AG08396 (cell line): ENCODE measurements around the gene CAD.
"Not testable (repeated sequence)": the region's sequence is repeated elsewhere in the genome, so short reads cannot be mapped to it uniquely, and the experiment has no call there.

Experiments
- DNase-seq: peaks from one replicate; pipeline ENCODE4 v3.0.0; 2012; ENCODE audit warnings: low spot score, mixed read lengths

CAD gene

GRCh38 chr2:27256855-27257454 lies 39.8 kb downstream of the CAD start:
- DNase-seq = no peak

GRCh38 chr2:27258051-27258450 lies 40.9 kb downstream of the CAD start:
- DNase-seq = no peak

DNA sequence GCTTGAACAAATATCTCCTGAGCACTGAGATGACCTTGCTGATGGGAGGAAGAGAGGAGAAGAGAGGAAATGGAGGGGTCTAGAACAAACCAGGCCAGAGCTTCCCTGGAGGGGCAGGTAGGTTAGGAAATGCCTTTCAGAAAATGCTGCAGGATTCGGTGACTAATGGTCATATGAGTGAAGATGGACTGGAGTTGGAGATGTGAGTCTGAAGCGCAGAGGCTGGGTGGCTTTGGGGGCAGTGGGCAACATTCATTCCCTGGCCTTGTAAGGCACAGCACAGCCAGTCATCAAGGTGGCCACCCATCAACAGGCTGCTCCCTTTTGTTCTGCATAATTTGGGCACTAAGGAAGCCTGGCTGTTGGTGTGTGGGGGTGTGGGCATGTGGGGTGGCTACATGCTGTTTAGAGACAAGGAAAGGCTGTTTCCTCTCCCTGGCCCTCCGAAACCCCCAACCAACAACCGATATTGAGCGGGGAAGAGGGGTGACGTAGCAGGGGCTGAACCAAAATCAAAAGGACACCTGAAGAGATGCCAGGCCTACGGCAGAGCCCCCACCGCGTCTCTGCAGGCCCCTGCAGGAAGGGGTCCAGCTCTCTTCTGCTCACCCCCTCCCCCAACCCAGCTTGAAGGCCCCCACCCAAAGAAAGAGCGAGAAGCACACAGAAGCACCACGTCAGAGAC lies 44.2 kb downstream of the CAD start:
- no peak for DNase-seq

- no peak for DNase-seq
Observed at GRCh38 chr2:27261926-27262298, 44.7 kb downstream of the CAD start.

GRCh38 chr2:27262379-27263286 lies 45.5 kb downstream of the CAD start, which contains the start of gene SLC30A3:
SLC30A3 (minus strand) TSS chr2:27263047; CDS start chr2:27262906, 141 bp downstream.
- DNase-seq = peak; percentile 89

DNA sequence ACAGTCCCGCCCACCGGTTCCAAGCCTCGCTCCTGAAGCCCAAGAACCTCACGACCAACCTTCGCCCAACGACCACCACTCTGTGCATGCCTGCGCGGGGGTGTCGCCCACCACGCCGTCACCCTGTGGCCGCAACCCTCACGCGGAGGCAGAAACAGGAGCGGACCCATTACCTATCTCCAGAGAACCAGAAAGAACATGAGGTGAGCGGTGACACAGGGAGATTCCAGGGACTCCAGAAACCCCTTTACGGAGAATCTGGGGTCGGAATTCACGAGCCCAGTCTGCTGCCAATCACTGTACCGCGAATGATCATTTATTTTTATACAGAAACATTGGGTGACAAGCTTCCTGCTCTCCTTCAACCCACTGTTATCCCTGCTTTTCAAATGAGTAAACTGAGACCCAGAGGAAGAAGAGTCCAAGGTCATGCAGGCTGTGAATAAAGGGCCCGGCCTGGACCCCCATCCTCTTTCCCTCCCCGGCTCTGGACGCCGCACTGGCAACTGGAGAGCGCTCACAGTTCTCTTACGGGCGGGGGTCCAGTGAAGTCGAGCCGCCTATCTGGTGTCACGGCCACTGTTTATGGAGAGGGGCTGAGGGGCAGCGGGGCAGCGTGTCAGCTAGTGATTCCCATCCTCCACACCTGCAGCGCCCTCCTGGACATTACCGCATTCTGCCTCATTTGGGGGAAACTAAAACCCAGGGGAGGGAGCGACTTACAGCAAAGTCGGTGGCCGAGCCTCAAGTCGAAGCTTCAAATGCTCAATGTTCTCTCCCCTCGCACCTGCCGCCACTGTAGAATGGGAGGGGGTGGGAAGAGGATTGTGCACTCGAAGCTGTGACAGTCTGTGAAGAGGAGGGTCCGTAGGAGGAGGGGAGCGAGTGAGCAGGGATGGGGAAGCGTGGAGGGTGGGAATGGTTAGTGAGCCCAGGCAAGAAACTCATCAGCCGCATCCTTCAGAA lies 46.4 kb downstream of the CAD start:
- DNase-seq = no peak

DNA sequence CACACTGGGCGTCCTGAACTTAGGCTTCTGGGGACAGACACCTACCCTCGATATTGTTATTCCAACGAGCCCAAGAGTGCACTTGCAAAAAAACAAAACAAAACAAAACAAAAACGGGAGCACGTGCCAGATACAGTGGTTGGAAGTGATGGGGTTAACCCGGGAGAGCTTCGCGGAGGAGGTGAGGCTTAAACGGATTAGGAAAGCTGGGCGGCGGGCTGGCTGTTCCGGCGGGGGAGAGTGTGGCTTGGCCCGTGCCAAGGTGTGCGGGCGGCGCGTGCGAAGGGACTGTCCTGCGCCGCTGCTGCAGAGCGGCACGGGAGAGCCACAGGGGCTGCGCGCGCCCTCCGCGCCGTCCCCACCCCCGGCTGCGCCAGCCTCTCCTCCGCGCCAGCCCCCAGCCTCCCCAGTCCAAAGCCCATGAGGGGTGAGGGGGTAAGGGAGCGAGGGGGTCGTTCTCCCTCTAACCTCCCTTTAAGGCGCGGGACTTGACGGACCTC lies 47.1 kb downstream of the CAD start:
- no peak for DNase-seq

- peak; percentile 87 for DNase-seq
Observed at GRCh38 chr2:27264753-27265535, 47.8 kb downstream of the CAD start.

GRCh38 chr2:27265536-27265870 lies 48.3 kb downstream of the CAD start:
- no peak for DNase-seq

DNA sequence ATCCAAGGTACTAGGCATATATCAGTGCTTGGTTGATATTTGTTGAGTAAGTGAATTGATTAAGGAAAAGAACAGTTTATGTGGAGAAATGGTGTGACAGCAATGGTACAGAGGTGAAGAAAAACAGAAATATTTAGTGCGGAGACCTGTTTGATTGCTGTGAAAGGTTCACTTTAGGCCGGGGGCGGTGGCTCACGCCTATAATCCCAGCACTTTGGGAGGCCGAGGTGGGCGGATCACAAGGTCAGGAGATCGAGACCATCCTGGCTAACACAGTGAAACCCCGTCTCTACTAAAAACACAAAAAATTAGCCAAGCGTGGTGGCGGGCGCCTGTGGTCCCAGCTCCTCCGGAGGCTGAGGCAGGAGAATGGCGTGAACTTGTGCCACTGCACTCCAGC lies 51.1 kb downstream of the CAD start:
- not testable (repeated sequence) for DNase-seq

- no peak for DNase-seq
Observed at GRCh38 chr2:27270131-27270530, 53.0 kb downstream of the CAD start.

- DNase-seq = no peak
Observed at GRCh38 chr2:27270670-27271069, 53.5 kb downstream of the CAD start.

- DNase-seq = no peak
Observed at GRCh38 chr2:27271631-27272340, 54.6 kb downstream of the CAD start.

DNA sequence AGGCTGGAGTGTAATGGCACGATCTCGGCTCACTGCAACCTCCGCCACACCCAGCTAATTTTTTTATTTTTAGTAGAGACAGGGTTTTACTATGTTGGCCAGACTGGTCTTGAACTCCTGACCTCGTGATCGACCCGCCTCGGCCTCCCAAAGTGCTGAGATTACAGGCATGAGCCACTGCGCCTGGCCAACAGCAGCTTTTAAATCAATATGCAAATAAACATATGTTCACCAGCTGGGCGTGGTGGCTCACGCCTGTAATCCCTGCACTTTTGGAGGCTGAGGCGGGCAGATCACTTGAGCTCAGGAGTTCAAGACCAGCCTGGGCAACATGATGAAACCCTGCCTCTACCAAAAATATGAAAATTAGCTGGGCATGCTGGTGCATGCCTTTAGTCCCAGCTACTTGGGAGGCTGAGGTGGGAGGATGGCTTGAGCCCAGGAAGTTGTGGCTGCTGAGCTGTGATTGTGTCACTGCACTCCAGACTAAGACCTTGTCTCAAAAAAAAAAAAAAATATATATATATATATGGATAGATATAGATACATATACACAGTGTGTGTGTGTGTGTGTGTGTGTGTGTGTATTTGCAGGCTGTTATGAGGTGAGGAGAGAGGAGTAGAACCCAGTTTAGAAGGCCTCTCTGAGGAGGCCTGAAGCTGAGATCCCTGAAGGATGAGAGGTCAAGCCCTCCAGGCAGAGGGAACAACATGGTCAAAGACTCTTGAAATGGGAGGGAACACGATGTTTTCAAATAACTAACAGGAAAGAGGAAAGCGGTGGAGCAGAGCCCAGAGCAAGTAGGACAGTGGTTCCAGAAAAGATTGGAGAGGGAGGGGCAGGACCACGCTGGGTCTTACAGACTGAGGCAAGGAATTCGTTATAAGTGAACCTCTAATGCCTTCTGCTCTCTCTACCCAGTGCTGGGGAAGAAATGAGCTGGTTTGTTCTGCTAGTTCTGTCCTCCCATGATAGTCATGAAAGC lies 55.7 kb downstream of the CAD start:
- not testable (repeated sequence) for DNase-seq

DNA sequence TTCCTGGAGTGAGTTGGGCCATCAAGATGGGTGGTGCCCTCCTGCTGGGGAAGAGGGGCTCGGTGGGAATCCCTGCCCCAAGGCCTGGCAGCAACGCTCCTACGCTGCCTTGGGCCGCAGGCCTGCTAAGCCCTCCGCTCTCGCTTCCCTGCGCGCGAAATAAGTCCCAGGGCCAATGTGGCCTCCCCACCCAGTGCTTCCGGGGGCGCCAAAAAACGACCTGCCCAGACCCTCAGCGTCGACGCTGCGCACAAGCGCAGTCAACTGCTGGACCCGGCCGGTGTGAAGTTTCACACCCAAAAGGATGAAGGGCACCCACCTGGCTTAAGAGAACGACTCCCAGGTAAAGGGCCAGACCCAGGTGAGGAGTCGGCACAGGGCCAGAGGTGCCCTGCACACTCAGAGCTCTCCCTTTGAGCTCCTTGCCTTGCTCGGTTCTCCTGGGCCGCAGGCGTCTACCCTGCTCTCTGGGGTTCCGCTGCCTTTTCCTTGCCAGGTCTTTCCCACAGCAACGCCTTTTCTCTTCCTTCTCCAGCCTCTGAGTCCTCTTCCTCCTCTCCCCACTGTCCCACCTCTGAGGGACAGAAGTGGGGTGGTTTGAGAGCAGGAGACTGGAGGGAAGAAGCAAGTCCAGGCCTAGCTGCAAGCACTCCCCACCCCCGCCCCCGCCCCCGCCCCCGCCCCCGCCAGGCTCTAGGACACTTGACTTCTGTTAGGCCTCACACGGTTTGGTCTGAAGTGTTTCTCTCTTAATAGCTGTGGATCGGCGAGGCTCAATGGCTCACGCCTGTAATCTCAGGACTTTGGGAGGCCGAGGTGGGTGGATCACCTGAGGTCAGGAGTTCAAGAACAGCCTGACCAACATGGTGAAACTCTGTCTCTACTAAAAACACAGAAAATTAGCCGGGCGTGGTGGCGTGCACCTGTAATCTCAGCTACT lies 58.3 kb downstream of the CAD start, which contains the start of gene DNAJC5G:
DNAJC5G (plus strand) TSS at position 223 of the 940 bp plus-strand sequence. CDS start 1,296 bp downstream, outside the sequence.
- DNase-seq = no peak

- no peak for DNase-seq
Observed at GRCh38 chr2:27278010-27278409, 60.8 kb downstream of the CAD start.

- DNase-seq = no peak
Observed at GRCh38 chr2:27280826-27281225, 63.7 kb downstream of the CAD start.

DNA sequence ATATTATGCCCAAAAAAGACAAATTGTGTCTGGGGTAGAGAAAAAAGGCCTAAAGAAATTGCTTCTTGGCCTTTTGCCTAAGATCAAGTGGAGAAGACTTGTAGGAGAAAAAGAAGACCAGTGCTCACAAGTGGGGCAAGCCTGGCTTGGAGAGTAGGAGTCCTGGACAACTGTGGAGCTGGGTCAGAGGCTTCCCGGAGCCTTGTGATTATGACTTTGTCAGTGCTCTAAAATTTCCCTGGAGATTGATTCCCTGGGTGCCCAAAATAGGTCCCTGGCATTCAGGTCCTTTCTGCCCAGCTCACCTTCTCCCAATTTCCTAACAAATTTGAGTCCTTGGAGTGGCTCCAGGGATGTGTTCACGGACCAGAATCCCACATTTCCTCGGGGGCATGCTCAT lies 64.3 kb downstream of the CAD start:
- DNase-seq = no peak
